HG03135 (cell line): ENCODE results near the gene MYO19.
"Not testable (repeated sequence)": the region's sequence is repeated elsewhere in the genome, so short reads cannot be mapped to it uniquely, and the experiment has no call there.

Source experiments
- ATAC-seq: cut with Tn5 transposase; IDR thresholded peaks from one replicate; pipeline ENCODE4 v1.9.1; 2021; ENCODE audit warnings: mild to moderate bottlenecking, moderate library complexity; ENCODE audit not compliant: unreplicated experiment

MYO19 gene

GRCh38 chr17:36501963-36502362 is 32.7 kb downstream of the MYO19 start:
- ATAC-seq: no peak

DNA sequence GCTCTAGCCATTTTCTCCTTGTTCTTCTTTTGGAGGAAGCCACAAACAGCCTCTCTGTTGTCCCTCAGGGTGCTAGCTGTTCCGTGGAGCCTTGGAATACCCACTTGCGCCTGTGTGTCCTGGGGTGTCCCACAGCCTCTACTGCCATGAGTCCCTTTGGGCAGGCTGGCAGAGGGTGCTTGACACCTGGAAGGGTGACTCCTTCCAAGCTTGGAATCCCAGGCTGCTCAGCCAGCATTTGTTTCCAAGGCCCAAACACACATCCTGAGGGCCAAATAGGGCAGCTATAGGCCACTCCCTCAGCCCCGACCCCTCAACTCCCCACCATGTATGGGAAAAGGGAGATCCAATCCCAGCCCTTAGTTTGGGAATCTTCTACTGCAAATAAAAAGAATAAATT is 33.3 kb downstream of the MYO19 start:
- no peak for ATAC-seq

DNA sequence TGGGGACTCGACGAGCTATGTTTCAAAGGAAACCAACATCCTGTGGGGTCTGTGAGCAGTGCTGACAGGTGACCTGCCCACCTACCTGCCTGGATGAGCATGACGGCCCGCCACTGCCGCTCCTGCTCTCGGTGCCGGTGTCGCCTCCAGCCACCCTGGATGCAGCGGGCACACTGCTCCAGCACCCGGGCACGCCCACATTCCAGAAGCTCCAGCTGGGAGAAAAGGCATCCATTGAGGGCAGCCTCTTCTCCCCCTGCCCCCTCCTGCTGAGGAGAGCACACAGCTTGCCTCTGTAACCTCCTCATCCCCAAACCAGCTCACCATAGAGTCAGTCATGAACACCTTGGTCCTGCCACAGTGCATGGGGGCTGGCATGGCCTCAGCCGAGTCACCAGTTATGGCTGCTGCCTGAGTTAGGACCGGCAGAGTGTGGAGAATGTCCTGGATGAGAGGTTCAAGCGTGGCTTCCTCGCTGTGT is 33.9 kb downstream of the MYO19 start:
- no peak for ATAC-seq

DNA sequence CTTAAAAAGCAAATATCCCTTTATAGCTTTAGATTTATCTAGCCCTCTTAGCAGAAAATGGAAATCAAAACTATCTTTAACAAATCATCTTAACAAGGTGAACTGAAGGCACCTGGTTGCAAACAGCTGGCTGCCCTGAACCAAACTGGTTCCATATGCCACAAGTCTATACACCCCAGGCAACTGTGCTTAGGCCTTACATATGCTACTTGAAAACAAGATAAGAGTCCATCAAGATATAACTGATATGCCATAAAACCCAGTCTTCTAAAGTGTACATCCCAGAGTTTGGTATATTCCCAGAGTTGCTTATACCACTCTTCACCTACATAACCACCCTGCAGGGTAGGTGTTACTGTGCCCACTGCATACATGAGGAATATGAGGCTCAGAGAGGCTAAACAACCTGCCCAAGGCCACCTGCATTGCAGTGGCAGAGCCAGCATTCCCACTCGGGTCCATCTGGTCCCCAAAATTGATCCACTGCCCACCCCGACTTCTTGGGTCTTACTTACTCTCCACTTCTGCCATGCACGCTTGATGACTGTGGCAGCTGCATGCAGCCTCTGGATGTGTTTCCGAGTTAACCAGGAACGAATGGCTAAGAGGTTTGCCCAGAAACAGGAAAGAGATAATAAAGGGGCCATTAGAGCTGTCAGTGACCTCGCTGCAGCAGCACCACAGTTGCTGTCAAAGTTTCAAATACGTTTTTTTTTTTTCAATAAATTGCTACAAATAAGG is 35.9 kb downstream of the MYO19 start:
- ATAC-seq: no peak

DNA sequence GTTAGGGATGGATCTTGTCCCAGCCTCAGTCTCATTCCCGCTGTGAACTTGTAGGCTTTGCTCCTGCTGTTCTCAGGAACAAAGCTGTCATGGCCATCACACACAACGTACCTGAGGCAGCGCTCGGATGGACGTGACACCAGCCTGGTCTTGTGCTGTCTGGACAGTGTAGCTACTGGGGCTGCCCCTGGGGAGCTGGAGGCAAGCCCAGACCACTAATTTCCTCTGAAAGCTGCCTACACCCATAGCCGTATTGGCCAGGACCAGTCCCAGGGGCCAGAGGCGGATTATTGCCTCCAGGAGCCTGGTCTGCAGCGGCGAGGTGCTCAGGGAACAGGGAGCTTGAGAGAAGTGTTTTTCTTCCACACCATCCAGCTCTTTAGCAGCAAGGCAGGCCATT is 36.5 kb downstream of the MYO19 start:
- no peak for ATAC-seq

GRCh38 chr17:36496018-36496789 is 38.5 kb downstream of the MYO19 start:
- no peak for ATAC-seq

DNA sequence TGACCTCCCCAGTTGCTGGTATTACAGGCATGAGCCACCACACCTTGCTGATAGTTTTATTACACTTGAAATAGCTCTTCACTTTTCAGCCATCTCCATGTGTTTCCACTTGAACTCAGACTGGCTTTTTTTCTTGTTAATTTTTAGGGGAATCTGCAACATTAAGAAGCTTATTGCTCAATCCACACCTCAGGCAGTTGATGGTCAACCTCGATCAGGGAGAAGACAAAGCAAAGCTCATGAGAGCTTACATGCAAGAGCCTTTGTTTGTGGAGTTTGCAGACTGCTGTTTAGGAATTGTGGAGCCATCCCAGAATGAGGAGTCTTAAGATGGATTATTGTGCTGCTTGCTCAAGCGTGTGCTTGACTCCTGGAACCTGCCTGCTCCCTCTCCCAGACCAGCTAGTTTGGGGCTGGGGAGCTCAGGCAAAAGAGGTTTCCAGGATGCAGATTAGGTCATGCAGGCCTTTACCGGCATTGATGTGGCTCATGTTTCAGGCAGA is 39.5 kb downstream of the MYO19 start:
- no peak for ATAC-seq

DNA sequence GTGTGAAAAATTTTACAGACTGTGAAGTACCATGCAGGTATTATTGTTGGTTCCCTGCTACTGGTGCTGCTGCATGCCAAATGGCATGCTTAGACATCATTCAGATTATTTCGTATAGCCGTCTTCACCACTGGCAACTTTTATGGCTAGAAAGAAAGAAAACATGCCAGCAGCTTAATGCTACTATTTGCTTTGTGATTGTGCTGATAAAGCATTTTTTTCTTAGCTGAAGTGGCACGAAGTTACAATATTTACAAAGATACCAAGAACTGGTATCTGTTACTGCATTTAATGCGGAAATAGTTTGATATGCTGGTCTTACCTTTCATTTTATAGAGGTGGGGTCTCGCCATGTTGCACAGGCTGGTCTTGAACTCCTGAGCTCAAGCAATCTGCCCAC is 40.0 kb downstream of the MYO19 start:
- no peak for ATAC-seq

GRCh38 chr17:36493956-36494355 is 40.7 kb downstream of the MYO19 start:
- ATAC-seq: no peak

DNA sequence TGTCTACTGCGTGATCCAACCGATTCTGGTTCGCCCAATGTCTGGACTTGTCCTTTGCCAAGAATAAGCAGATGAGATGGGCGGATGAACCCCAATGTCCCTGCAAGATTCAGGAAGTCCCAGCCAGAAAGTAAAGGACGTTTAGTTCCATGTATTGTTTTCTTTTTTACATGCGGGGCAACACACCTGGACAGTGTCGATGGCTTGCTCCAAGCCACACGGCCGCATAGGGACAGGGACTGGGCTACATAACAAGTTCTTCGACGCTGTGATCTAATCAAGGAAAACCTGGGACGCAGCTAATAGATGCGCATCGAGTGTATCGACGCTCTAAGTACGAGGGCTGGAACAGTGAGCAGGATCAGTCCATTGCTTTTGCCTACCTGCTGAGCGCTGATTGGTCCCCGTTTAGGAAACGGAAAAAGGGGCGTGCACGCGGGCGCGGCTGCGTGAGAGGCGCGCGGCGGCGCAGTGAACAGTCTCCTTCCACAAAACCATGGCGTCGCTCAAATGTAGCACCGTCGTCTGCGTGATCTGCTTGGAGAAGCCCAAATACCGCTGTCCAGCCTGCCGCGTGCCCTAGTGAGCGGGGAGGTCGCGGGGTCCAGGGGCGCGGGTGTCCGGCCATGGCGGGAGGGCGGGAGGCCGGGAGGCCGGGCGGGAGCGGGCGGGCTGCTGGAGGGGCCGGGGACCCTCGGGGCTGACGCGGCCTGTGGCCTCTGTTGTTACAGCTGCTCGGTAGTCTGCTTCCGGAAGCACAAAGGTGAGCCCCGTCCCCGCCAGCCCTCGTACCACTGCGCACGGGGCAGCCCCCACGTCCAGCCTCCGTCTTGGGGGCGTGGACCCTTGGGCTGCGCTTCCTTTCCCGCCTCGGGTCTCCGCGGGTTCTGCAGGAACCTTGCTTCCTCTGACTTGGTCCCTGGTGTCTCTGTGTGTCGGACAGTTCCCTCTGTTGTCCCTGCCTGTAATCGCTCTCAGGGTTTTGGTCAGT is 48.2 kb downstream of the MYO19 start, which contains the start of gene ZNHIT3:
Gene ZNHIT3 (plus strand): TSS at position 478 of the 991 bp plus-strand sequence. CDS start 19 bp downstream, at position 497.
- peak; percentile 83 for ATAC-seq

DNA sequence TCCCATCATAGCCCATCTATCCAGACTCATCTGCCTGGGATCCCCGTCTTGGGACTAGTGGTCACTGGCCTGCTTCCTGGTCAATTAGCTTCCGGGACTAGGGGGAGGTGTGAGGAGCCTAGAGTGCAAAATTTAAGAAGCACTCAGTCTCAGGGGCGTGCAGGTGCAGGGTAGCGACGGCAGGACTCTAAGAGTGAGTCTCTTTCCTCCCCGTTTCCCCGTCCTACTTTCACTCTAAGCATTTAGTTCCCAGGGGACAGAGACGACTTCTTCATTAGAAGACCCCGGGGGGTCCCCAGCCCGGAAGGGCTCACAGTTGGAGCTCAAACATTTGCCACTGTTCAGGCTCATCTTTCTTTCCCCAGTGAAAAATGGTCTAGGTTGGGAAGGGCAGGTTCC is 48.9 kb downstream of the MYO19 start:
- ATAC-seq: no peak

GRCh38 chr17:36485027-36485426 is 49.6 kb downstream of the MYO19 start:
- no peak for ATAC-seq

DNA sequence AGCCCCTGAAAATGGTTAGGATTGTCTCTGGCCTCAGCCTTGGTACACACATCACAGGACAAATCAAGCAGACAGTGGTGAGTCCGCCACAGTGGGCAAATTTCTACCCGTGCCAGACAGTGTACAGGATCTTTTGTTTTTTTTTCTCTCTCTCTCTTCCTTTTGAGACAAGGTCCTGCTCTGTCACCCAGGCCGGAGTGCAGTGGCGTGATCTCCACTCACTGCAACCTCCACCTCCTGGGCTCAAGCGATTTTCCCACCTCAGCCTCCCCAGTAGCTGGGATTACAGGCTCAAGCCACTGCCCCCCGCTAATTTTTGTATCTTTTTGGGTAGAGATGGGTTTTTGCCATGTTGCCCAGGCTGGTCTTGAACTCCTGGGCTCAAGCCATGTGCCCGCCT is 50.6 kb downstream of the MYO19 start:
- not testable (repeated sequence) for ATAC-seq

- peak; percentile 47 for ATAC-seq
These were observed 51.8 kb downstream of the MYO19 start for GRCh38 chr17:36482611-36483504.

DNA sequence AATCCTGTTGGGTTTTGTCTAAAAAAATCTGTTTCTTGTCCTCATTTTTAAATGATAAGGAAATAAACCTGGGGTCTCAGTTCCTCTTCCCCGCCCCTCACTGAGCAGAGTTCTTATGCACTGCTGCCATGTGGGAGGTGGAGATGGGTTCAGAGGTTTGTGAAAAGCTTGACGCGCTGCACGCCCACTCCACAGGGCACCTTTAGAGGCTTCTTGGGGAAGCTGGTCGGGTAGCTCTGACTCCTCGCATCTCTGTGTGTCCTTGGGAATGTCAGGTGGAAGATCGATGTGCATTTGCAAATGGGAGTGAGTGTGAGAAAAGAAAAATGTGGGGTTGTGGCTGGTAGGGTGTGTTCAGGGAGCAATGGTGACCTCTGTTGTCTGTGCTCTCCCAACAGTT is 52.8 kb downstream of the MYO19 start:
- ATAC-seq: no peak

DNA sequence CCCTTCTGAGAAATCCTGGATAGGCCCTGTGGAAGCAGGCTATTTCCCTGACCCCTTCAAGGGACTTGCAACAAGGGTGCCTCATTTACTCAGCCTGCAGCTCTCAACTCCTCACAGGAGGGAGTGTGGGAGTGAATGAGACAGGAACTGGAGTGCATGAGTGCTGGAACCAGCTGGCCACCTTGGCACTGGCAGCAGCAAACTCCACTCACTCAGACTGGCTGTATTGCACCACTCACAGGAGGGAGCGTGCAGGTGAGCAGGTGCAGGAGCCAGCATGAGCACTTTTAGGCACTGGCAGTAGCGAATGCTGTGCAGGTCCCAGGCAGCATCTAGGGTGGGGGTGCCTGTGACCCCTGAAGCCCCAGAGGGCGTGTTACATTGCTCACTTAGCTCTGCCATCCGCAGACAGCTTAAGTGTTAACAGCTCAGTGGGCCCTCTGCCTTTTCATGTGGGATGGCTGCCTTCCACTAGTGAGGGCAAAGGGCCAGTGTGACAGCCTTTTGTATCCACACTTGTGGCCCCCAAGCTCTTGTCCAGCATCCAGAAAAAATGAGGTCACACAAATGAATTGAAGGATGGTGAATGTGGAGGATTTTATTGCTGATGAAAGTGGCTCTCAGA is 59.2 kb downstream of the MYO19 start:
- ATAC-seq: no peak

GRCh38 chr17:36474571-36474970 is 60.1 kb downstream of the MYO19 start:
- ATAC-seq: no peak

DNA sequence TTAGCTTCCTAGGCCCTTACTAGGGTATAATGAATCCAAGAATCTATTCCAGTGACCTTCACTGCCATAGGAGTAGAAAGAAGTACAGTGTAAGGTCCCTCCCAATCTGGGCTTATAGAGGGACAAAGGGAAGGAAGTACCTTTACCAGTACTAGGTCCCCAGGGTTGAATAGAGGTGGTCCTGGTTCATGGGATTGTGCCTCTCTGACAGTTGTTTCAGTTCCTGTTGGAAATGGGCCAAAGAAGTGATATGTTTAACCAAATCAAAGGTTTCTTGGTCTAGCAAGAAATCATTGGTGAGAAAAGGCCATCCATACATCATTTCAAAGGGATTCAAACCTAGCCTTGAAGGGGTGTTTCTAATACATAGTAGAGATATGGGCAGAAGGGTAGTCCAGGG is 64.2 kb downstream of the MYO19 start:
- no peak for ATAC-seq

DNA sequence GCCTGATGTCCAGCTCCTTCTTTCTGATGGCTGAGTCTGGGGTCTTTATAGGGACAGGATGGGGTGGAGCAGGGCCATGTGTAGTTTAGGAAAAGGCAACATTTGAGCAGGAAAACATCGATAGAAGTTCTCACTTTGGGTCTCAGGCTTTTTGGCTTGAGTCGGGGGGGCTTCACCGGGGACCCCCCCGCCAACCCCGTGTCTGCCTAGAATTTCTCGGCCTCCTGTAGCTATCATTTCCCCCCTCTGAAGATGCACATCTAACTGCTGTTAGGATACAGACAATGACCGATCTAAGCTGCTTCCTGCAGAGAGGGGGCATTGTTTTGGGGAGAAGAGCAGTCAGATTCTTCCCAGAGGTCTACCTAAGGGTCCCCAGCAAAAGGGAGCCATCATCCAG is 64.9 kb downstream of the MYO19 start:
- ATAC-seq: no peak
